ENCODE measurements around the gene CACNA2D3. TPM values are rescaled to one million over a fixed set of nuclear protein-coding genes. Genes with fewer than 3 reads are reported as not detected.

CACNA2D3 gene
- total RNA-seq, 2 experiments from 2014 or later, result not detected

GRCh38 chr3:54139630-54140029, 17.3 kb downstream of the CACNA2D3 start:
- H3K36me3 Mint-ChIP-seq, result no peaks in the 10 kb centered on the region
- no peak overlapping the region for H3K4me3 Mint-ChIP-seq
- H3K9me3 Mint-ChIP-seq, result no peaks in the 10 kb centered on the region
- no peak for DNase-seq
- H3K4me1 Mint-ChIP-seq, result no peaks in the 10 kb centered on the region
- H3K27ac Mint-ChIP-seq, result no peak overlapping the region
- peaks cover 9% of the 10 kb centered on the region for H3K27me3 Mint-ChIP-seq

DNA sequence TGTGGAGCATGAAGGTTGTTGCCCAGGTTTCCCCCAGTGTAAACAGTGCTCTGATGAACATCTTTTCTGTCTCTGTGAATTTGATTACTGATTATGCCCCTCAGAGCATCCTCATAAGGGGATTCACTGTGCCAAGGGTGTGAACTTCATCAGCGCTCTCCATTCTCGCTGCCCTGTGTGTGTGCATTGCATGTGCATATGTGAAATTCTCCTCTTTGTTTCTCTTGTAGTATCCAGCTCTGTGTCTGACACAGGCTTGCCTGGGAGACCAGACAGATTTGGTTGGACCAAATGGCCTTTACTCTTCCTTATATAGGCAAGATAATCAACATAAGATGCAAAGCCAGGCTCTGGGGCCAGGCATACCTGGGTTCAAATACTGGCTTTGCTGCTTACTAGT, 21.9 kb downstream of the CACNA2D3 start:
- Mint-ChIP-seq H3K4me3 (no peak overlapping the region), H3K9me3 (no peaks in the 10 kb centered on the region), H3K27ac (no peak overlapping the region), H3K27me3 (peaks cover 22% of the 10 kb centered on the region), H3K4me1 (no peaks in the 10 kb centered on the region), H3K36me3 (no peaks in the 10 kb centered on the region)
- DNase-seq, result no peak

- Mint-ChIP-seq H3K27me3 (peaks cover 18% of the 10 kb centered on the region), H3K36me3 (no peaks in the 10 kb centered on the region), H3K9me3 (no peaks in the 10 kb centered on the region), H3K4me3 (no peak overlapping the region), H3K27ac (no peak overlapping the region), H3K4me1 (no peaks in the 10 kb centered on the region)
- no peak for DNase-seq
Observed at GRCh38 chr3:54146506-54147239, 24.3 kb downstream of the CACNA2D3 start.

GRCh38 chr3:54150864-54151467, 28.6 kb downstream of the CACNA2D3 start:
- DNase-seq, result no peak
- Mint-ChIP-seq H3K36me3 (no peaks in the 10 kb centered on the region), H3K9me3 (no peaks in the 10 kb centered on the region), H3K27ac (no peak overlapping the region), H3K27me3 (peaks cover 12% of the 10 kb centered on the region), H3K4me3 (no peak overlapping the region), H3K4me1 (no peaks in the 10 kb centered on the region)

DNA sequence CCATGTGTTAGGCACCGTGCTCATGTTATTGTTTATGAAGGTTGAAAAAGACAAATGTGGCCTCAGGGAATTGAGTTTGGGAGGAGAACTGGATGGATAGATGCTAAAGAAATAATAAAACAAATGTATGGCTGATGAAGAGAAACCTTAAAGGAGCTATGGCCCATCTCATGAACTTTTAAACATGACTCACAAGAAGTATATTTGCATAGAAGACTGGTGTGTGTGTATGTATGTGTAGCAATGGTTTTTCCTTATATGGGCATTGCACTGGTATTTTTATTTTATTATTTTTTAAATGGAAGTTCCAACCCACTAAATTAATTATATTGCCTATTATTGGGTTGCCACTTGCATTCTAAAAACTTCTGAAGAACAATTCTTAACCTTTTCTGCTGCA, 31.1 kb downstream of the CACNA2D3 start:
- H3K9me3 Mint-ChIP-seq, result no peaks in the 10 kb centered on the region

DNA sequence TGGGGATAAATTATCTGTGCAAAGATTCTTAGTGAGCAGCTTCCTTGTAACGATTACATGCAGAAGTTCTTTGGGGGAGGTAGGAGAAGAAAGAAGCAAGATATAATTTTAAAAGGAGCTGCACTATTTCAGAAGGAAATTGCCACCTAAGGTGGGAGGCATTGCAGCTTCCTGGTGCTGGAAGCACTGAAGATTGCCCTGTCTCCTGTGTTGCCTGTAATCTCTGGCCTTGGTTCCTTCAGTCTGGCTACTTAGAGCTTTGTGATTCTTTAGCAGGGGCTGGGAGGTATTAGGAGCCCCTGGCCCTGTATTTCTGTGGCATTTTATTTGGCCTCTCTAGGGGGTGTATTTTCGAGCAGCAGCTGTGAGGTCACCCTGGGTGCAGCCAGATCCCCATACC, 35.5 kb downstream of the CACNA2D3 start:
- H3K27ac Mint-ChIP-seq, result no peak overlapping the region
- H3K4me1 Mint-ChIP-seq, result no peaks in the 10 kb centered on the region
- H3K36me3 Mint-ChIP-seq, result no peaks in the 10 kb centered on the region
- H3K27me3 Mint-ChIP-seq, result no peaks in the 10 kb centered on the region
- H3K4me3 Mint-ChIP-seq, result no peak overlapping the region
- no peak for DNase-seq
- no peaks in the 10 kb centered on the region for H3K9me3 Mint-ChIP-seq

More for the DNA sequence above, 31.1 kb downstream of the CACNA2D3 start:
- no peak for DNase-seq
- Mint-ChIP-seq H3K4me1 (no peaks in the 10 kb centered on the region), H3K36me3 (no peaks in the 10 kb centered on the region), H3K27me3 (no peaks in the 10 kb centered on the region), H3K4me3 (no peak overlapping the region), H3K27ac (no peak overlapping the region)

- Mint-ChIP-seq H3K27me3 (no peaks in the 10 kb centered on the region), H3K4me3 (no peak overlapping the region), H3K9me3 (no peaks in the 10 kb centered on the region), H3K4me1 (no peaks in the 10 kb centered on the region), H3K27ac (no peak overlapping the region), H3K36me3 (no peaks in the 10 kb centered on the region)
- DNase-seq, result no peak
Observed at GRCh38 chr3:54159917-54160316, 37.6 kb downstream of the CACNA2D3 start.

GRCh38 chr3:54163441-54163840, 41.1 kb downstream of the CACNA2D3 start:
- Mint-ChIP-seq H3K27me3 (no peaks in the 10 kb centered on the region), H3K9me3 (no peaks in the 10 kb centered on the region), H3K27ac (no peak overlapping the region), H3K4me1 (no peaks in the 10 kb centered on the region), H3K4me3 (no peak overlapping the region), H3K36me3 (no peaks in the 10 kb centered on the region)
- DNase-seq, result no peak

GRCh38 chr3:54164192-54164975, 42.0 kb downstream of the CACNA2D3 start:
- no peaks in the 10 kb centered on the region for H3K4me1 Mint-ChIP-seq
- no peak for DNase-seq
- no peaks in the 10 kb centered on the region for H3K9me3 Mint-ChIP-seq
- no peak overlapping the region for H3K27ac Mint-ChIP-seq
- no peaks in the 10 kb centered on the region for H3K27me3 Mint-ChIP-seq
- H3K4me3 Mint-ChIP-seq, result no peak overlapping the region
- no peaks in the 10 kb centered on the region for H3K36me3 Mint-ChIP-seq

DNA sequence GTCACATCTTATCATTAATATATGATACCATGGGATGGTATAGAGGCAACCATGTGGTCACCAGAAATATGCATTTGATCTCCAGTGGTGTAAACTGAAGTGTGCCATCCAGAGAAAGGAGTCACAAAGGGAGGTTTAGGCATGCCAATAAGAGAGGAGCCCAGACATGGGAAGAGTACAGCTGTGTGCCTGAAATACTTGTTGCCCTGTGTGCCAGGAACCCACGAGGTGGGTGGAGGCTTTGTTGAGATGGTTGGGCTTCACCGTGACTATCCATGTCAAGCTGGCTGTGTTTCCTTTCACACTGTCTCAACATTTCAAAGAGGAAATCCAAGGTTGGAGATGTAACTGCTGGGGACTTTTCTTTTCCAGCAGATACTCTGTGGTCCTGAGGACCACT, 43.5 kb downstream of the CACNA2D3 start:
- Mint-ChIP-seq H3K4me3 (no peak overlapping the region), H3K27me3 (no peaks in the 10 kb centered on the region), H3K9me3 (no peaks in the 10 kb centered on the region), H3K27ac (no peak overlapping the region), H3K4me1 (no peaks in the 10 kb centered on the region), H3K36me3 (no peaks in the 10 kb centered on the region)
- no peak for DNase-seq

DNA sequence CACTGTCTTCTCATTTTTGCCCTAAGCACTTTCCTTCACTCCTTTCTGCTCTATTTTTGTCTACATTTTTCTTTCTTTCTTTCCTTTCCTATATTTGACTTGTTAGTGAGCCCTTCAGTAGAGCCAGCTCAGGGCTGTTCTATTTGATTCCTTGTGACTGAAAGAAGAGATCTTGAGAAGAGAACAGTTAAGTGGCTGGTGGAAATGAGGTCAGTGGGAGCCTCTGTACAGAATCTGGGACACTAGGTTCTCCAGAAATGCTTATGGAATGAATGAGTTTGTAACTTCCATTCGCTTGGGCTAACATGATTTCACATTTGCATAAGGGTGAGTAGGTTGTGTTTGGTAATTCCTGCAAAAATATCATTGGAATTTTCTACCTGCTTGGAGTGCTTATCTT, 45.6 kb downstream of the CACNA2D3 start:
- H3K36me3 Mint-ChIP-seq, result no peaks in the 10 kb centered on the region
- no peak for DNase-seq
- no peaks in the 10 kb centered on the region for H3K9me3 Mint-ChIP-seq
- H3K27ac Mint-ChIP-seq, result no peak overlapping the region
- H3K4me3 Mint-ChIP-seq, result no peak overlapping the region
- H3K4me1 Mint-ChIP-seq, result no peaks in the 10 kb centered on the region
- no peaks in the 10 kb centered on the region for H3K27me3 Mint-ChIP-seq

- Mint-ChIP-seq H3K9me3 (no peaks in the 10 kb centered on the region), H3K27me3 (no peaks in the 10 kb centered on the region), H3K36me3 (no peaks in the 10 kb centered on the region), H3K4me3 (no peak overlapping the region), H3K27ac (no peak overlapping the region), H3K4me1 (no peaks in the 10 kb centered on the region)
- no peak for DNase-seq
Observed at GRCh38 chr3:54168451-54168850, 46.1 kb downstream of the CACNA2D3 start.

- H3K4me1 Mint-ChIP-seq, result no peaks in the 10 kb centered on the region
- DNase-seq, result no peak
- H3K9me3 Mint-ChIP-seq, result no peaks in the 10 kb centered on the region
- H3K4me3 Mint-ChIP-seq, result no peak overlapping the region
- H3K36me3 Mint-ChIP-seq, result no peaks in the 10 kb centered on the region
- H3K27me3 Mint-ChIP-seq, result no peaks in the 10 kb centered on the region
- no peak overlapping the region for H3K27ac Mint-ChIP-seq
Observed at GRCh38 chr3:54169524-54169923, 47.2 kb downstream of the CACNA2D3 start.

GRCh38 chr3:54171509-54171908, 49.2 kb downstream of the CACNA2D3 start:
- no peaks in the 10 kb centered on the region for H3K4me1 Mint-ChIP-seq
- H3K36me3 Mint-ChIP-seq, result no peaks in the 10 kb centered on the region
- H3K27ac Mint-ChIP-seq, result no peak overlapping the region
- H3K9me3 Mint-ChIP-seq, result no peaks in the 10 kb centered on the region
- no peak for DNase-seq
- H3K27me3 Mint-ChIP-seq, result no peaks in the 10 kb centered on the region
- no peak overlapping the region for H3K4me3 Mint-ChIP-seq

DNA sequence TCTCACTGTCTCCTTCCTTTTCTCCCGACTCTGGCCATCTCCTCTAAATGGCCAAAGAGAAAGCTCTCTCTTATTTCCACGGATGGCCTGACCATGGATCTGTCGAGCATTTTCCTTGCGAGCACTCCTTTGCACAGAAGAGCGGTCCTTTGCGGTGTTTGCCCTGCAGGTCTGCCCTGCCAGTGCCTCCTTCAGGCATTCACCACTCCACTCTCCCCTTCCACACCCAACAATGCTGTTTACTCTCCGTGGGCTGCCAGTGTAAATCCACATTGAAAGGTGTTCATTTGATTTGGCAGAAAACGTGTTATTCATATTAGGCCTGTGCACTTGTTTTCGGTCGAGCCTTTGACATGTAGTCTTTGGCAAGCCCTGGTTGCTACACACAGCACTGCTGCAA, 49.6 kb downstream of the CACNA2D3 start:
- no peaks in the 10 kb centered on the region for H3K36me3 Mint-ChIP-seq
- no peaks in the 10 kb centered on the region for H3K27me3 Mint-ChIP-seq
- H3K27ac Mint-ChIP-seq, result no peak overlapping the region
- no peaks in the 10 kb centered on the region for H3K9me3 Mint-ChIP-seq
- H3K4me3 Mint-ChIP-seq, result no peak overlapping the region
- no peak for DNase-seq
- H3K4me1 Mint-ChIP-seq, result no peaks in the 10 kb centered on the region
